DOHH2 (cell line): ENCODE data around the gene LIF.

Source experiments
- H3F3A ChIP-seq: fragments of 200-600 bp; sonication (generic), shearing (Covaris generic); 2 replicates; pipeline ENCODE4 v1.6.0; 2016; ENCODE audit warnings: antibody characterized with exemption, mild to moderate bottlenecking; ENCODE audit not compliant: control insufficient read depth, insufficient read depth
- H3K27ac ChIP-seq: fragments of 200-600 bp; sonication (generic); 2 replicates; pipeline ENCODE4 v1.5.1; 2014; ENCODE audit warnings: low read depth, mild to moderate bottlenecking, low read length, moderate library complexity
- H3K27me3 ChIP-seq: fragments of 200-600 bp; sonication (generic); 2 replicates; pipeline ENCODE4 v1.6.1; 2014; ENCODE audit warnings: mild to moderate bottlenecking, low read length, mixed read lengths; ENCODE audit not compliant: control insufficient read depth
- H3K36me3 ChIP-seq: fragments of 200-600 bp; sonication (generic); 2 replicates; pipeline ENCODE4 v1.6.1; 2014; ENCODE audit warnings: mild to moderate bottlenecking, low read length, moderate library complexity, mixed read lengths; ENCODE audit not compliant: control insufficient read depth
- H3K4me1 ChIP-seq: fragments of 200-600 bp; sonication (generic); 2 replicates; pipeline ENCODE4 v1.6.1; 2014; ENCODE audit warnings: mild to moderate bottlenecking, low read length, mixed read lengths; ENCODE audit not compliant: control insufficient read depth
- H3K4me2 ChIP-seq: fragments of 200-600 bp; sonication (generic); 2 replicates; pipeline ENCODE4 v1.6.0; 2014; ENCODE audit warnings: mild to moderate bottlenecking, low read length, moderate library complexity
- H3K4me3 ChIP-seq: fragments of 200-600 bp; sonication (generic); 2 replicates; pipeline ENCODE4 v1.5.1; 2014; ENCODE audit warnings: mild to moderate bottlenecking, low read length, mixed read lengths
- H3K79me2 ChIP-seq: fragments of 200-600 bp; sonication (generic); 2 replicates; pipeline ENCODE4 v1.6.1; 2014; ENCODE audit warnings: mild to moderate bottlenecking, low read length, mixed read lengths; ENCODE audit not compliant: control insufficient read depth
- H3K9me2 ChIP-seq: fragments of 200-600 bp; sonication (generic); replicated peaks from 2 replicates; pipeline ENCODE4 v1.6.1; 2014; ENCODE audit warnings: mild to moderate bottlenecking, low read length, mixed read lengths; ENCODE audit not compliant: control insufficient read depth
- H3K9me3 ChIP-seq: fragments of 200-600 bp; sonication (generic); 2 replicates; pipeline ENCODE4 v1.6.1; 2014; ENCODE audit warnings: antibody characterized with exemption, low read length, mixed read lengths; ENCODE audit not compliant: control insufficient read depth, insufficient read depth
- H4K20me1 ChIP-seq: fragments of 200-600 bp; sonication (generic); 2 replicates; pipeline ENCODE4 v1.6.0; 2014; ENCODE audit warnings: low read depth, mild to moderate bottlenecking, antibody characterized with exemption, low read length, moderate library complexity; ENCODE audit not compliant: control insufficient read depth, insufficient read depth
- CTCF ChIP-seq: fragments of 200-600 bp; sonication (generic); IDR thresholded peaks from one replicate; pipeline ENCODE4 v1.5.1; 2014; ENCODE audit warnings: antibody characterized with exemption, mild to moderate bottlenecking, low read depth, low read length; ENCODE audit not compliant: poor library complexity, severe bottlenecking
- EZH2phosphoT487 ChIP-seq: fragments of 200-600 bp; sonication (generic); IDR thresholded peaks from 2 replicates; pipeline ENCODE4 v1.6.1; 2017; ENCODE audit warnings: borderline replicate concordance, mild to moderate bottlenecking, antibody characterized with exemption, low read length, moderate library complexity, mixed read lengths

LIF gene

GRCh38 chr22:30240541-30241417 lies 5.8 kb downstream of the LIF start:
- Histone ChIP-seq H4K20me1 (no peaks in the 10 kb centered on the region), H3K4me1 (no peaks in the 10 kb centered on the region), H3K9me3 (no peaks in the 10 kb centered on the region), H3K27ac (no peak overlapping the region), H3K79me2 (no peaks in the 10 kb centered on the region), H3F3A (no peaks in the 10 kb centered on the region), H3K4me3 (no peak overlapping the region), H3K9me2 (no peaks in the 10 kb centered on the region), H3K36me3 (no peaks in the 10 kb centered on the region), H3K4me2 (no peak overlapping the region), H3K27me3 (peaks cover 9% of the 10 kb centered on the region)
- TF ChIP-seq CTCF (no peak), EZH2phosphoT487 (no peak)

GRCh38 chr22:30239488-30240405 lies 6.8 kb downstream of the LIF start:
- TF ChIP-seq CTCF (no peak), EZH2phosphoT487 (no peak)
- no peaks in the 10 kb centered on the region for H4K20me1 ChIP-seq
- H3K9me3 ChIP-seq = no peaks in the 10 kb centered on the region
- H3K79me2 ChIP-seq = no peaks in the 10 kb centered on the region
- H3K4me2 ChIP-seq = no peak overlapping the region
- peaks cover 2% of the 10 kb centered on the region; the same call in 1 of the 2 replicates for H3K27me3 ChIP-seq
- no peaks in the 10 kb centered on the region for H3K4me1 ChIP-seq
- H3K36me3 ChIP-seq = no peaks in the 10 kb centered on the region
- H3K9me2 ChIP-seq = no peaks in the 10 kb centered on the region
- no peaks in the 10 kb centered on the region for H3F3A ChIP-seq
- no peak overlapping the region for H3K27ac ChIP-seq
- no peak overlapping the region for H3K4me3 ChIP-seq

- H3K27me3 ChIP-seq = no peaks in the 10 kb centered on the region; the same call in 1 of the 2 replicates
- H4K20me1 ChIP-seq = no peaks in the 10 kb centered on the region
- H3K9me2 ChIP-seq = no peaks in the 10 kb centered on the region
- H3K79me2 ChIP-seq = no peaks in the 10 kb centered on the region
- H3K36me3 ChIP-seq = no peaks in the 10 kb centered on the region
- H3K4me2 ChIP-seq = no peak overlapping the region
- TF ChIP-seq EZH2phosphoT487 (no peak), CTCF (no peak)
- no peaks in the 10 kb centered on the region for H3K9me3 ChIP-seq
- no peaks in the 10 kb centered on the region for H3K4me1 ChIP-seq
- H3K4me3 ChIP-seq = no peak overlapping the region
- H3F3A ChIP-seq = no peaks in the 10 kb centered on the region
- no peak overlapping the region for H3K27ac ChIP-seq
Measured at GRCh38 chr22:30238661-30239487, 7.7 kb downstream of the LIF start.
